GM12878 (cell line): ENCODE results near the gene TM9SF2. TPM values are rescaled to one million over a fixed set of nuclear protein-coding genes. Genes with fewer than 3 reads are reported as not detected.

Experiments used
- ATAC-seq: fragments of 200-7000 bp; cut with Tn5 transposase; 3 replicates; pipeline ENCODE4 v1.9.1; 2020; ENCODE audit warnings: mild to moderate bottlenecking, moderate library complexity
- BruUV-seq: library from RNA; stranded (reverse); fragments of 400-500 nt; replicated peaks from 2 replicates; lab custom pipeline; 2021; lab: Mats Ljungman, UMichigan
- CTCF ChIA-PET: fragments of 300-600 bp; sonication (Branson Sonifier 250); formaldehyde crosslinking; extraction: SDS; loops from one replicate; lab custom pipeline; 2021; ENCODE audit warnings: inconsistent platforms; lab: Yijun Ruan, JAX
- POLR2A ChIA-PET: fragments of 350-600 bp; formaldehyde crosslinking; extraction: SDS; loops from one replicate; lab custom pipeline; 2021; ENCODE audit warnings: inconsistent platforms; lab: Charles Lee
- RAD21 ChIA-PET: fragments of 300-600 bp; sonication (Branson Sonifier 250); formaldehyde crosslinking; loops from one replicate; lab custom pipeline; 2023; ENCODE audit warnings: antibody characterized with exemption; ENCODE audit not compliant: unreplicated experiment; lab: Charles Lee
- SMC1A ChIA-PET: fragments of 300-600 bp; sonication (Branson Sonifier 250); formaldehyde crosslinking; loops from one replicate; lab custom pipeline; 2023; ENCODE audit not compliant: unreplicated experiment, uncharacterized antibody; lab: Charles Lee
- DNase-seq: peaks from one replicate; pipeline ENCODE4 v3.0.0-alpha.2; 2011; ENCODE audit warnings: low read depth, low spot score
- FAIRE-seq: peaks from 3 replicates; lab custom pipeline; 2011; peaks lifted over from hg19 to GRCh38; lab: Jason Lieb, UNC
- H2AFZ ChIP-seq: 2 replicates; pipeline ENCODE4 v1.6.0; 2011; ENCODE audit warnings: low read depth, low read length, control low read depth; ENCODE audit not compliant: control insufficient read depth
- H3K27ac ChIP-seq: 2 replicates; pipeline ENCODE4 v1.5.1; 2011; ENCODE audit warnings: control low read depth; ENCODE audit not compliant: control insufficient read depth, insufficient read depth
- H3K27me3 ChIP-seq, 2 experiments: replicated peaks in 1 of 2; 2 replicates each; pipeline versions ENCODE4 v1.6.0 to v1.6.1; 2011; ENCODE audit warnings: low read length in 1 of 2; ENCODE audit not compliant: control insufficient read depth in 2 of 2, insufficient read depth in 2 of 2
- H3K36me3 ChIP-seq, 2 experiments: 2 replicates each; pipeline ENCODE4 v1.5.1; 2011; ENCODE audit warnings: low read length in 1 of 2; ENCODE audit not compliant: control insufficient read depth in 2 of 2, insufficient read depth in 2 of 2
- H3K4me1 ChIP-seq: 2 replicates; pipeline ENCODE4 v1.6.1; 2011; ENCODE audit warnings: mild to moderate bottlenecking, low read length, moderate library complexity, mixed read lengths; ENCODE audit not compliant: control insufficient read depth, insufficient read depth
- H3K4me2 ChIP-seq: 2 replicates; pipeline ENCODE4 v1.6.0; 2011; ENCODE audit warnings: control low read depth; ENCODE audit not compliant: control insufficient read depth, insufficient read depth
- H3K4me3 ChIP-seq: fragments of 200-600 bp; sonication (generic); 2 replicates; pipeline ENCODE4 v1.5.1; 2016
- H3K79me2 ChIP-seq: 2 replicates; pipeline ENCODE4 v1.6.0; 2011; ENCODE audit warnings: low read length; ENCODE audit not compliant: control insufficient read depth, insufficient read depth
- H3K9ac ChIP-seq: 2 replicates; pipeline ENCODE4 v1.8.0; 2011; ENCODE audit warnings: low read length, control low read depth, mixed read lengths; ENCODE audit not compliant: control insufficient read depth, insufficient read depth
- H3K9me3 ChIP-seq: replicated peaks from 3 replicates; pipeline ENCODE4 v1.5.1; 2011; ENCODE audit warnings: mild to moderate bottlenecking, low read length; ENCODE audit not compliant: control insufficient read depth, insufficient read depth
- H4K20me1 ChIP-seq: 2 replicates; pipeline ENCODE4 v1.6.0; 2011; ENCODE audit not compliant: control insufficient read depth, insufficient read depth
- CBX5 ChIP-seq: sonication (generic); IDR thresholded peaks from 2 replicates; pipeline ENCODE4 v1.6.1; 2016; ENCODE audit warnings: low read depth, moderate library complexity, mild to moderate bottlenecking, inconsistent platforms
- KLF5 ChIP-seq: fragments of 450-650 bp; IDR thresholded peaks from 2 replicates; pipeline ENCODE4 v1.6.1; 2014; ENCODE audit warnings: mild to moderate bottlenecking; ENCODE audit not compliant: partially characterized antibody
- NBN ChIP-seq: fragments of 450-650 bp; IDR thresholded peaks from 2 replicates; pipeline ENCODE4 v1.6.1; 2016
- POLR2AphosphoS2 ChIP-seq: IDR thresholded peaks from 2 replicates; pipeline ENCODE4 v1.6.1; 2011; ENCODE audit warnings: low read depth, mild to moderate bottlenecking, low read length, improper control_type of control experiment, moderate library complexity
- POU2F2 ChIP-seq: IDR thresholded peaks from 3 replicates; pipeline ENCODE4 v1.6.1; 2011; ENCODE audit warnings: low read depth, mild to moderate bottlenecking, low read length, borderline replicate concordance
- WGBS: methylation state at CpG from one replicate; pipeline ENCODE4 v1.1.6; 2016; ENCODE audit warnings: low lambda C conversion rate; ENCODE audit not compliant: insufficient replicate concordance, insufficient coverage; ENCODE audit errors: missing lambda C conversion rate; 5-methylcytosine and 5-hydroxymethylcytosine counted together
- in situ Hi-C: fragments of 300-500 bp; cut with MboI; formaldehyde crosslinking; loops from 9 replicates; pipeline ENCODE4 v1.14.3; 2018; ENCODE audit warnings: mixed read lengths
- intact Hi-C: fragments of 100-400 bp; cut with micrococcal nuclease; formaldehyde crosslinking; loops from one replicate; pipeline ENCODE4 v1.14.2; 2022; ENCODE audit not compliant: unreplicated experiment
- polyA plus RNA-seq, 11 experiments: library from polyadenylated mRNA; depleted of rRNA in 4 of 11; unstranded in 6 of 11; stranded (reverse) in 5 of 11; fragments of >200 nt; fragmentation: Nextera tagmentation in 4 of 11; fragmentation: Illumina TruSeq in 1 of 11; extraction: Ambion mirVana in 4 of 11; extraction: Trizol in 1 of 11; gene quantifications; 1 replicate in 1 of 11; 2 replicates in 10 of 11; pipeline versions ENCODE4 v1.2.1 to v1.2.3, GENCODE V29; 2011 to 2016; ENCODE audit warnings: inconsistent platforms in 2 of 11, missing spikeins in 2 of 11, low read depth in 1 of 11
- total RNA-seq, 4 experiments: library from RNA; depleted of rRNA in 3 of 4; stranded (reverse); fragments of >200 nt in 3 of 4; fragmentation: Illumina TruSeq in 1 of 4; extraction: Trizol in 1 of 4; gene quantifications; 2 replicates each; pipeline versions ENCODE4 v1.2.1 to v1.2.3, GENCODE V29; 2013 to 2021
- TF ChIP-seq, protein P1 (sequence below), 3 experiments: IDR thresholded peaks in 2 of 3; conservative IDR thresholded peaks in 1 of 3; 2 replicates each; pipeline ENCODE4 v1.5.1; 2011; ENCODE audit warnings: low read depth in 3 of 3, low read length in 3 of 3, mild to moderate bottlenecking in 3 of 3, control low read depth in 2 of 3, moderate library complexity in 2 of 3, inconsistent platforms in 1 of 3, mixed read lengths in 1 of 3; ENCODE audit not compliant: control insufficient read depth in 2 of 3, insufficient read depth in 1 of 3; ENCODE audit errors: extremely low read depth in 1 of 3

Gene TM9SF2
- total and polyA plus RNA-seq, 10 of the 15 experiments (the other 5 are each of a cell fraction or from before 2014, with no cell fraction given): 34.6 to 128 (median 79.2) TPM

DNA sequence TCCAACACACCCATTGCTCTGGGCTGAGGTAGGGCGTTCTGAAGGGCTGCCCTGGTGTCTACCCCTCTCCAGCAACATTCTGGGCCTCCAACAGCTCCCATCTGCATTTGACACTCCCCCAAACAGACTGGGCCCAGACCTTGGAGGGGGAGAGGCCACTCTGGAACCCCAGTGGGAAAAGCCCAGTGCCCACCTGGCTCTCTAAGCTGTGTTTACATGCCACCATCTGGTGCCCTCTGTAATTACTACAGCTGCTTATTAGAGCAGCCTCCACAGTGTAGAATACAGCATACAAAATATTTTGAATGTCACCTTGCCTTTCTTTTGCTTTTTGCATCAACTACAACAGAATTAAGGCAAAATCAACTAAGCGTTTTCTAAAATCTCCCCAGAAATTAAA is 35.8 kb upstream of the TM9SF2 start:
- SMC1A ChIA-PET: interaction anchor here (0.6 to 1.7 kb wide), 3 partner anchors 25 to 196 kb away, joined by 3 to 5 read pairs (median 3); no protein-coding TSS in a partner anchor
- Histone ChIP-seq H3K4me1 (no peaks in the 10 kb centered on the region), H3K9ac (no peak overlapping the region)
- CTCF ChIA-PET: interaction anchor here (1.1 kb wide), 1 partner anchor 199 kb away, joined by 3 read pairs; no protein-coding TSS in a partner anchor
- TF ChIP-seq KLF5 (no peak), NBN (no peak), CBX5 (no peak), POU2F2 (no peak), POLR2AphosphoS2 (no peak)
- TF ChIP-seq, protein P1, sequence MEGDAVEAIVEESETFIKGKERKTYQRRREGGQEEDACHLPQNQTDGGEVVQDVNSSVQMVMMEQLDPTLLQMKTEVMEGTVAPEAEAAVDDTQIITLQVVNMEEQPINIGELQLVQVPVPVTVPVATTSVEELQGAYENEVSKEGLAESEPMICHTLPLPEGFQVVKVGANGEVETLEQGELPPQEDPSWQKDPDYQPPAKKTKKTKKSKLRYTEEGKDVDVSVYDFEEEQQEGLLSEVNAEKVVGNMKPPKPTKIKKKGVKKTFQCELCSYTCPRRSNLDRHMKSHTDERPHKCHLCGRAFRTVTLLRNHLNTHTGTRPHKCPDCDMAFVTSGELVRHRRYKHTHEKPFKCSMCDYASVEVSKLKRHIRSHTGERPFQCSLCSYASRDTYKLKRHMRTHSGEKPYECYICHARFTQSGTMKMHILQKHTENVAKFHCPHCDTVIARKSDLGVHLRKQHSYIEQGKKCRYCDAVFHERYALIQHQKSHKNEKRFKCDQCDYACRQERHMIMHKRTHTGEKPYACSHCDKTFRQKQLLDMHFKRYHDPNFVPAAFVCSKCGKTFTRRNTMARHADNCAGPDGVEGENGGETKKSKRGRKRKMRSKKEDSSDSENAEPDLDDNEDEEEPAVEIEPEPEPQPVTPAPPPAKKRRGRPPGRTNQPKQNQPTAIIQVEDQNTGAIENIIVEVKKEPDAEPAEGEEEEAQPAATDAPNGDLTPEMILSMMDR (IDR thresholded peaks at IDR 0.05 in 2 of 3, conservative IDR thresholded peaks at IDR 0.05 in 1 of 3; ENCODE audit: control insufficient read depth in 2 of 3, extremely low read depth in 1 of 3, insufficient read depth in 1 of 3, low read depth in 3 of 3, low read length in 3 of 3): no peak
- TF ChIP-seq, all 136 proteins: peak for 0
- Histone ChIP-seq H3K36me3 (no peaks in the 10 kb centered on the region), H2AFZ (no peak overlapping the region), H3K27me3 (no peaks in the 10 kb centered on the region), H3K4me3 (no peak overlapping the region), H3K4me2 (no peak overlapping the region), H3K27ac (no peak overlapping the region), H3K9me3 (no peaks in the 10 kb centered on the region; the same call in 2 of the 3 replicates), H4K20me1 (no peaks in the 10 kb centered on the region), H3K79me2 (no peaks in the 10 kb centered on the region)
- ATAC-seq: no peak; the same call in 2 of the 3 replicates
- no peak for DNase-seq
- ChIA-PET POLR2A (interaction anchor here (0.7 kb wide), 1 partner anchor 10 kb away, joined by 3 read pairs; no protein-coding TSS in a partner anchor), RAD21 (no interaction called here)
- no TSS peak for BruUV-seq
- intact Hi-C loops: no loop called here
- in situ Hi-C loops: no loop called here
- FAIRE-seq: no peak
- WGBS: 69% methylated on average over 2 of the region's 2 CpGs
